PC-3 (cell line): ENCODE data around the gene ZNF408. TPM values are rescaled to one million over a fixed set of nuclear protein-coding genes. Genes with fewer than 3 reads are reported as not detected.
A peak's percentile ranks its signal among the peaks of the same experiment; 100 is the strongest.

ENCODE experiments used
- ATAC-seq: fragments of 200-7000 bp; cut with Tn5 transposase; 2 replicates; pipeline ENCODE4 v1.9.1; 2020; ENCODE audit warnings: mild to moderate bottlenecking, moderate library complexity
- BruUV-seq: library from RNA; stranded (reverse); fragments of 400-500 nt; replicated peaks from 2 replicates; lab custom pipeline; 2021; lab: Mats Ljungman, UMichigan
- CTCF ChIA-PET: fragments of 300-600 bp; sonication (Branson Sonifier 250); formaldehyde crosslinking; loops from one replicate; lab custom pipeline; 2022; ENCODE audit warnings: antibody characterized with exemption; lab: Charles Lee
- POLR2A ChIA-PET: fragments of 300-600 bp; sonication (Branson Sonifier 250); formaldehyde crosslinking; loops from one replicate; lab custom pipeline; 2022; ENCODE audit warnings: antibody characterized with exemption; ENCODE audit not compliant: unreplicated experiment; lab: Charles Lee
- DNase-seq: peaks from one replicate; pipeline ENCODE4 v3.0.0-alpha.2; 2015
- H2AFZ ChIP-seq: fragments of 300-600 bp; sonication (generic); 2 replicates; pipeline ENCODE4 v1.6.0; 2016; ENCODE audit warnings: antibody characterized with exemption, low read length
- H3F3A ChIP-seq: fragments of 300-600 bp; sonication (generic); one replicate; pipeline ENCODE4 v1.6.0; 2017; ENCODE audit warnings: antibody characterized with exemption, low read length, control low read depth, mild to moderate bottlenecking; ENCODE audit not compliant: unreplicated experiment
- H3K27ac ChIP-seq: fragments of 300-600 bp; sonication (generic); 2 replicates; pipeline ENCODE4 v1.5.1; 2016; ENCODE audit warnings: mild to moderate bottlenecking, low read length
- H3K27me3 ChIP-seq: fragments of 300-600 bp; sonication (generic); 2 replicates; pipeline ENCODE4 v1.6.1; 2016; ENCODE audit warnings: low read length, mixed read lengths
- H3K36me3 ChIP-seq: fragments of 300-600 bp; sonication (generic); 2 replicates; pipeline ENCODE4 v1.6.1; 2016; ENCODE audit warnings: low read depth, mixed run types, low read length, mixed read lengths
- H3K4me1 ChIP-seq: fragments of 300-600 bp; sonication (generic); 2 replicates; pipeline ENCODE4 v1.5.1; 2016; ENCODE audit warnings: low read length; ENCODE audit not compliant: insufficient read depth
- H3K4me2 ChIP-seq: fragments of 300-600 bp; sonication (generic); 2 replicates; pipeline ENCODE4 v1.6.0; 2016; ENCODE audit warnings: low read length
- H3K4me3 ChIP-seq: fragments of 300-600 bp; sonication (generic); 2 replicates; pipeline ENCODE4 v1.5.1; 2016; ENCODE audit warnings: mild to moderate bottlenecking, low read length, mixed read lengths
- H3K79me2 ChIP-seq: fragments of 300-600 bp; sonication (generic); 2 replicates; pipeline ENCODE4 v1.6.1; 2017; ENCODE audit warnings: low read length, mixed read lengths
- H3K9ac ChIP-seq: fragments of 300-600 bp; sonication (generic); 2 replicates; pipeline ENCODE4 v1.6.0; 2016; ENCODE audit warnings: mild to moderate bottlenecking, low read length
- H3K9me2 ChIP-seq: fragments of 300-600 bp; sonication (generic); replicated peaks from 2 replicates; pipeline ENCODE4 v1.6.1; 2016; ENCODE audit warnings: mixed run types, low read length, mixed read lengths
- H3K9me3 ChIP-seq: fragments of 300-600 bp; sonication (generic); 2 replicates; pipeline ENCODE4 v1.6.1; 2016; ENCODE audit warnings: low read length, mixed read lengths
- H4K20me1 ChIP-seq: fragments of 300-600 bp; sonication (generic); 2 replicates; pipeline ENCODE4 v1.6.1; 2016; ENCODE audit warnings: low read length, mixed read lengths
- CTCF ChIP-seq: fragments of 300-600 bp; sonication (generic); conservative IDR thresholded peaks from 2 replicates; pipeline ENCODE4 v1.5.1; 2017; ENCODE audit warnings: antibody characterized with exemption, low read depth, mild to moderate bottlenecking, low read length
- EZH2 ChIP-seq: fragments of 300-600 bp; sonication (generic); IDR thresholded peaks from one replicate; pipeline ENCODE4 v1.6.1; 2017; ENCODE audit warnings: antibody characterized with exemption, mild to moderate bottlenecking, low read length; ENCODE audit not compliant: unreplicated experiment
- EZH2phosphoT487 ChIP-seq: fragments of 300-600 bp; sonication (generic); IDR thresholded peaks from 2 replicates; pipeline ENCODE4 v1.6.1; 2018; ENCODE audit warnings: mild to moderate bottlenecking, antibody characterized with exemption, low read length, borderline replicate concordance
- intact Hi-C: fragments of 100-400 bp; cut with micrococcal nuclease; formaldehyde crosslinking; loops from 2 replicates; pipeline ENCODE4 v1.9.0; 2023
- total RNA-seq: library from RNA; depleted of rRNA; stranded (reverse); fragments of >200 nt; gene quantifications from 2 replicates; pipeline ENCODE4 v1.2.3, GENCODE V29; 2014

ZNF408 gene
- total RNA-seq, 1 experiment from 2014 or later, result 7.1 TPM

GRCh38 chr11:46674463-46675287 lies 26.2 kb upstream of the ZNF408 start:
- Histone ChIP-seq H3K4me2 (no peak overlapping the region), H3K4me3 (no peak overlapping the region), H4K20me1 (no peaks in the 10 kb centered on the region), H3K27me3 (no peaks in the 10 kb centered on the region), H3K9me3 (no peaks in the 10 kb centered on the region), H3K9me2 (no peaks in the 10 kb centered on the region), H2AFZ (no peak overlapping the region), H3F3A (no peaks in the 10 kb centered on the region), H3K4me1 (peaks cover 13% of the 10 kb centered on the region), H3K36me3 (peaks cover 11% of the 10 kb centered on the region), H3K27ac (peak overlapping the region; percentile 38), H3K9ac (no peak overlapping the region), H3K79me2 (no peaks in the 10 kb centered on the region)
- no TSS peak for BruUV-seq
- intact Hi-C loops, result loop anchor here (5.0 to 10.0 kb wide), 2 partner anchors 80 to 133 kb away; no protein-coding TSS in a partner anchor
- TF ChIP-seq EZH2phosphoT487 (no peak), CTCF (no peak), EZH2 (no peak)
- CTCF ChIA-PET, result interaction anchor here (0.7 kb wide), 1 partner anchor 26 kb away, joined by 3 read pairs; the partner anchor contains the start of genes ARHGAP1 and ZNF408
- POLR2A ChIA-PET, result interaction anchor here (0.6 kb wide), 1 partner anchor 828 kb away, joined by 3 read pairs; no protein-coding TSS in a partner anchor
- DNase-seq (no peak), ATAC-seq (no peak; the same call in none of the 2 replicates)

- DNase-seq, result peak; percentile 72
- Histone ChIP-seq H3K79me2 (no peaks in the 10 kb centered on the region), H3F3A (no peaks in the 10 kb centered on the region), H3K4me1 (peaks cover 13% of the 10 kb centered on the region), H3K36me3 (peaks cover 8% of the 10 kb centered on the region; the same call in 1 of the 2 replicates), H3K9me2 (no peaks in the 10 kb centered on the region), H3K9ac (no peak overlapping the region), H3K27me3 (no peaks in the 10 kb centered on the region), H3K27ac (peak overlapping the region; percentile 38), H3K4me3 (no peak overlapping the region), H4K20me1 (no peaks in the 10 kb centered on the region), H3K9me3 (no peaks in the 10 kb centered on the region), H3K4me2 (0 out of 2 replicates have a peak overlapping the region, but pooled peaks have one; percentile 13), H2AFZ (no peak overlapping the region)
- peak; percentile 94 for ATAC-seq
- BruUV-seq, result TSS peak; percentile 4
- TF ChIP-seq EZH2, result no peak
- TF ChIP-seq CTCF, result no peak
- TF ChIP-seq EZH2phosphoT487, result no peak
- POLR2A ChIA-PET, result interaction anchor here (0.6 kb wide), 1 partner anchor 829 kb away, joined by 3 read pairs; no protein-coding TSS in a partner anchor
- intact Hi-C loops, result loop anchor here (5.0 to 10.0 kb wide), 2 partner anchors 79 to 132 kb away; no protein-coding TSS in a partner anchor
- CTCF ChIA-PET, result interaction anchor here (0.7 kb wide), 1 partner anchor 25 kb away, joined by 3 read pairs; the partner anchor contains the start of genes ARHGAP1 and ZNF408
These were observed 25.5 kb upstream of the ZNF408 start for GRCh38 chr11:46675288-46675851.
